Loucy (cell line): Measurements from ENCODE around the gene MUC3A.

Source experiments
- EZH2phosphoT487 ChIP-seq: fragments of 200-600 bp; IDR thresholded peaks from 2 replicates; pipeline ENCODE4 v1.6.1; 2018; ENCODE audit warnings: antibody characterized with exemption, mild to moderate bottlenecking, moderate library complexity, borderline replicate concordance
- TF ChIP-seq, protein P1 (sequence below): fragments of 200-600 bp; sonication (generic); conservative IDR thresholded peaks from 2 replicates; pipeline ENCODE4 v1.5.1; 2014; ENCODE audit warnings: mild to moderate bottlenecking, antibody characterized with exemption, low read length

DNA sequence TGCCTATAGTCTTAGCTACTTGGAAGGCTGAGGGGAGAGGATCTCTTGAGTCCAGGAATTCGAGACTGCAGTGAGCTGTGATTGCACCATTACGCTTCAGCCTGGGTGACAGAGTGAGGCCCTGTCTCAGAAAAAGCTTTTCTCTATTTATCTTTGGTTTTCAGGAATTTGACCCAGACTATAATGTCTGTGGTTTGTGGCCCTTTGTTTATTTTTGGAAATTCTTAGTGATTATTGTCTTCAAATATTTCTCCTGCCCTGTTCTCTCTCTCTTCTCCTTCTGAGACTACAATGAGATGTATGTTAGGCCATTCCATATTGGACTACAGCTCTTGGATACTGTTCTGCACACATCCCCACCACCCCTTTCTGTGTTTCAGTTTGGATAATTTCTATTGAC is 24.7 kb downstream of the MUC3A start:
- TF ChIP-seq, protein P1, sequence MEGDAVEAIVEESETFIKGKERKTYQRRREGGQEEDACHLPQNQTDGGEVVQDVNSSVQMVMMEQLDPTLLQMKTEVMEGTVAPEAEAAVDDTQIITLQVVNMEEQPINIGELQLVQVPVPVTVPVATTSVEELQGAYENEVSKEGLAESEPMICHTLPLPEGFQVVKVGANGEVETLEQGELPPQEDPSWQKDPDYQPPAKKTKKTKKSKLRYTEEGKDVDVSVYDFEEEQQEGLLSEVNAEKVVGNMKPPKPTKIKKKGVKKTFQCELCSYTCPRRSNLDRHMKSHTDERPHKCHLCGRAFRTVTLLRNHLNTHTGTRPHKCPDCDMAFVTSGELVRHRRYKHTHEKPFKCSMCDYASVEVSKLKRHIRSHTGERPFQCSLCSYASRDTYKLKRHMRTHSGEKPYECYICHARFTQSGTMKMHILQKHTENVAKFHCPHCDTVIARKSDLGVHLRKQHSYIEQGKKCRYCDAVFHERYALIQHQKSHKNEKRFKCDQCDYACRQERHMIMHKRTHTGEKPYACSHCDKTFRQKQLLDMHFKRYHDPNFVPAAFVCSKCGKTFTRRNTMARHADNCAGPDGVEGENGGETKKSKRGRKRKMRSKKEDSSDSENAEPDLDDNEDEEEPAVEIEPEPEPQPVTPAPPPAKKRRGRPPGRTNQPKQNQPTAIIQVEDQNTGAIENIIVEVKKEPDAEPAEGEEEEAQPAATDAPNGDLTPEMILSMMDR, result no peak
- TF ChIP-seq EZH2phosphoT487, result no peak
